B cell (primary cell): Measurements from ENCODE around the gene UPK2.

Experiments
- EZH2 ChIP-seq: IDR thresholded peaks from 2 replicates; pipeline ENCODE4 v1.6.1; 2012; ENCODE audit warnings: borderline replicate concordance, low read depth, mild to moderate bottlenecking, moderate library complexity, low read length; ENCODE audit not compliant: insufficient read depth, poor library complexity, severe bottlenecking
- TF ChIP-seq, protein P1 (sequence below): fragments of 200-600 bp; IDR thresholded peaks from one replicate; pipeline ENCODE4 v1.8.0; 2022; ENCODE audit warnings: antibody characterized with exemption, mild to moderate bottlenecking

DNA sequence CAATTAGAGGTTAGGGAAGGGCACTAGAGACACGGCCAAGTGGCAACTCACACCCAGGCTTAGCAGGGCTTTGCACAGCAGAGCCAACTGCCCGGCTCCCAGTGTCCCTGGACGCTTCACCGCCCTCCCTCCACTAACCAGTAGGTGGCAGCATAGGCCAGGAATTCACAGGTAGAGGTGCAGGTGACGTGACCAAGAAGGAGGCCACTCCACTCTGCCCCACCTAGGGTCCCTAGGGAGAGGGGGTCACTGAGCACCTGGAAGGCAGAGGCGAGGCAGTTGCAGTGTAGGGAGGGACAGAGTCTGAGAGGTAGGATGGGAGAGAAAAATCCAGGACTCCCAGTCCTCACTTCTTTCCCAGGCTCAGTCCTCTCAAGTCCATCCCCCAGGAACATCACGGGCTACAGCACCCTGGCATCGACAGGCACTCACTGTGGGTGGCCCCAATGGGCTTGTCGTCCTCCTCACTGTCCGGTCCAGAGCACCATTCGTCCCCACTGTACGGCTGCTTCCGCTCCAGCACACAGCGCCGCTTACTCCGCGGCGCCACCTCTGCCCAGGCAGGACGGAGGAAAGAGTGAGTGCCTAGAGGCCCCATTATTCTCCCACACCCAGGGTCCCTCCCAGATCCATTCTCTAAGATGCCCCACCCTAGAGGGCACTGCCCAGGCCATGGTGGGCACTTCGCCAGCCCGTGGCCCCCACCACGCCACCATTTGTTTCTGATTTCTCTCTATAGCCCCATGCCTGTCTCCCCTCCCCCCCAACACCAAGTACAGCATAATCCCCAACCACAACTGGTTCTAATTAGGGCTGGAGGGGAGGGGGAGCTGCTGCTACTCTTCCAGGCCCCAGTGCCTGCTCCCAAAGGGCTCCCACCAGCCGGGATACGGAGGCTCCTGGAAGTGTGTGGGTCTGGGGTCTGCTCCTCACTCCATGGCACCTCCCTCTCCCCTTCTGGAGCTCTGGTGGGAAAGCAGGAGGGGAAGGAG, 48.8 kb upstream of the UPK2 start:
- TF ChIP-seq EZH2, result no peak
- TF ChIP-seq, protein P1, sequence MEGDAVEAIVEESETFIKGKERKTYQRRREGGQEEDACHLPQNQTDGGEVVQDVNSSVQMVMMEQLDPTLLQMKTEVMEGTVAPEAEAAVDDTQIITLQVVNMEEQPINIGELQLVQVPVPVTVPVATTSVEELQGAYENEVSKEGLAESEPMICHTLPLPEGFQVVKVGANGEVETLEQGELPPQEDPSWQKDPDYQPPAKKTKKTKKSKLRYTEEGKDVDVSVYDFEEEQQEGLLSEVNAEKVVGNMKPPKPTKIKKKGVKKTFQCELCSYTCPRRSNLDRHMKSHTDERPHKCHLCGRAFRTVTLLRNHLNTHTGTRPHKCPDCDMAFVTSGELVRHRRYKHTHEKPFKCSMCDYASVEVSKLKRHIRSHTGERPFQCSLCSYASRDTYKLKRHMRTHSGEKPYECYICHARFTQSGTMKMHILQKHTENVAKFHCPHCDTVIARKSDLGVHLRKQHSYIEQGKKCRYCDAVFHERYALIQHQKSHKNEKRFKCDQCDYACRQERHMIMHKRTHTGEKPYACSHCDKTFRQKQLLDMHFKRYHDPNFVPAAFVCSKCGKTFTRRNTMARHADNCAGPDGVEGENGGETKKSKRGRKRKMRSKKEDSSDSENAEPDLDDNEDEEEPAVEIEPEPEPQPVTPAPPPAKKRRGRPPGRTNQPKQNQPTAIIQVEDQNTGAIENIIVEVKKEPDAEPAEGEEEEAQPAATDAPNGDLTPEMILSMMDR, result peak; percentile 87
